ENCODE measurements around the gene RGS19. TPM values are rescaled to one million over a fixed set of nuclear protein-coding genes. Genes with fewer than 3 reads are reported as not detected.

RGS19 gene
- total RNA-seq, 1 donor from 2014 or later = 53.4 TPM

- intact Hi-C loops (cut with micrococcal nuclease) = loop anchor here (1.0 to 5.0 kb wide), 5 partner anchors 19 to 521 kb away; partner anchors contain the start of genes PRPF6 and PTK6
- peaks cover 21% of the 10 kb centered on the region for H3K27me3 Mint-ChIP-seq
- H3K4me1 Mint-ChIP-seq = peaks cover 16% of the 10 kb centered on the region
- ATAC-seq (ENCODE audit: low read depth) (peak; percentile 79), DNase-seq (peak; percentile 73)
- TF ChIP-seq CTCF (IDR thresholded peaks at IDR 0.05) = peak; percentile 37
- no peaks in the 10 kb centered on the region for H3K36me3 Mint-ChIP-seq (ENCODE audit: low read depth)
- CTCF ChIA-PET = interaction anchor here (0.8 to 2.6 kb wide), 2 partner anchors 19 to 78 kb away, joined by 3 to 19 read pairs; no protein-coding TSS in a partner anchor
- H3K4me3 Mint-ChIP-seq = peak overlapping the region; percentile 35
- peak overlapping the region; percentile 30 for H3K27ac Mint-ChIP-seq
- no peaks in the 10 kb centered on the region for H3K9me3 Mint-ChIP-seq
- POLR2A ChIA-PET = no interaction called here
These were observed 21.5 kb downstream of the RGS19 start for GRCh38 chr20:64057628-64058498.

GRCh38 chr20:64056889-64057627 is 22.3 kb downstream of the RGS19 start:
- ChIA-PET POLR2A (no interaction called here), CTCF (interaction anchor here (0.8 to 2.6 kb wide), 2 partner anchors 18 to 77 kb away, joined by 3 to 19 read pairs; no protein-coding TSS in a partner anchor)
- peak overlapping the region; percentile 35 for H3K4me3 Mint-ChIP-seq
- H3K36me3 Mint-ChIP-seq (ENCODE audit: low read depth) = no peaks in the 10 kb centered on the region
- H3K9me3 Mint-ChIP-seq = no peaks in the 10 kb centered on the region
- no peak for TF ChIP-seq CTCF (IDR thresholded peaks at IDR 0.05)
- no peak overlapping the region for H3K27ac Mint-ChIP-seq
- DNase-seq (no peak), ATAC-seq (ENCODE audit: low read depth) (no peak)
- peaks cover 24% of the 10 kb centered on the region for H3K27me3 Mint-ChIP-seq
- intact Hi-C loops (cut with micrococcal nuclease) = loop anchor here (1.0 to 5.0 kb wide), 5 partner anchors 18 to 520 kb away; partner anchors contain the start of genes PRPF6 and PTK6
- H3K4me1 Mint-ChIP-seq = peaks cover 16% of the 10 kb centered on the region

GRCh38 chr20:64056639-64056888 is 22.8 kb downstream of the RGS19 start:
- H3K27me3 Mint-ChIP-seq = peaks cover 27% of the 10 kb centered on the region

GRCh38 chr20:64055893-64056638 is 23.3 kb downstream of the RGS19 start:
- Mint-ChIP-seq H3K36me3 (ENCODE audit: low read depth) (no peaks in the 10 kb centered on the region), H3K27ac (no peak overlapping the region), H3K4me3 (no peak overlapping the region), H3K27me3 (peaks cover 27% of the 10 kb centered on the region), H3K4me1 (peaks cover 16% of the 10 kb centered on the region), H3K9me3 (no peaks in the 10 kb centered on the region)
- intact Hi-C loops (cut with micrococcal nuclease) = loop anchor here (5.0 kb wide), 1 partner anchor 519 kb away; the partner anchor contains the start of gene PTK6
- DNase-seq = no peak
- POLR2A ChIA-PET = no interaction called here
- CTCF ChIA-PET = no interaction called here
- TF ChIP-seq CTCF (IDR thresholded peaks at IDR 0.05) = no peak
- ATAC-seq (ENCODE audit: low read depth) = no peak

More at GRCh38 chr20:64056639-64056888, 22.8 kb downstream of the RGS19 start:
- H3K9me3 Mint-ChIP-seq = no peaks in the 10 kb centered on the region
- no peak for TF ChIP-seq CTCF (IDR thresholded peaks at IDR 0.05)
- H3K4me3 Mint-ChIP-seq = no peak overlapping the region
- H3K27ac Mint-ChIP-seq = no peak overlapping the region
- intact Hi-C loops (cut with micrococcal nuclease) = loop anchor here (5.0 kb wide), 1 partner anchor 519 kb away; the partner anchor contains the start of gene PTK6
- peaks cover 16% of the 10 kb centered on the region for H3K4me1 Mint-ChIP-seq
- ATAC-seq (ENCODE audit: low read depth) (no peak), DNase-seq (no peak)
- ChIA-PET POLR2A (no interaction called here), CTCF (no interaction called here)
- no peaks in the 10 kb centered on the region for H3K36me3 Mint-ChIP-seq (ENCODE audit: low read depth)
